H7 (cell line): ENCODE data around the gene CLIC6. TPM values are rescaled to one million over a fixed set of nuclear protein-coding genes. Genes with fewer than 3 reads are reported as not detected.

ENCODE experiments used
- DNase-seq: peaks from one replicate; pipeline ENCODE4 v3.0.0; 2012
- H3K27me3 ChIP-seq: 2 replicates; pipeline ENCODE4 v1.6.0; 2011; ENCODE audit warnings: mild to moderate bottlenecking, low read length; ENCODE audit not compliant: control insufficient read depth, insufficient read depth
- H3K36me3 ChIP-seq: replicated peaks from 2 replicates; pipeline ENCODE4 v1.5.1; 2011; ENCODE audit warnings: low read length; ENCODE audit not compliant: control insufficient read depth, insufficient read depth
- H3K4me3 ChIP-seq: 2 replicates; pipeline ENCODE4 v1.5.1; 2011; ENCODE audit warnings: low read depth, mild to moderate bottlenecking, control low read depth, low read length, moderate library complexity; ENCODE audit not compliant: insufficient read depth
- total RNA-seq: library from RNA; depleted of rRNA; stranded (reverse); fragments of >200 nt; shearing (Covaris generic); gene quantifications from 2 replicates; pipeline ENCODE4 v1.2.3, GENCODE V29; 2014; rRNA removed

The CLIC6 gene
- 0.59 and 0.78 TPM in 2 replicates for total RNA-seq

GRCh38 chr21:34668803-34669148 is at the start of gene CLIC6:
Gene CLIC6 (plus strand): TSS chr21:34668994. CDS start chr21:34669389, 395 bp downstream.
- peak; percentile 83 for DNase-seq

GRCh38 chr21:34619841-34620665 is 48.7 kb upstream of the CLIC6 start:
- no peak for DNase-seq
- Histone ChIP-seq H3K27me3 (peaks cover 1% of the 10 kb centered on the region; the same call in 1 of the 2 replicates), H3K36me3 (no peaks in the 10 kb centered on the region), H3K4me3 (no peak overlapping the region)

More at GRCh38 chr21:34668803-34669148, at the start of gene CLIC6:
- Histone ChIP-seq H3K4me3 (peak within 1 kb of the TSS; percentile 59), H3K36me3 (no peaks in the 10 kb centered on the region), H3K27me3 (peaks cover 51% of the 10 kb centered on the region)

GRCh38 chr21:34621434-34622350 is 47.1 kb upstream of the CLIC6 start:
- no peaks in the 10 kb centered on the region for H3K36me3 ChIP-seq
- DNase-seq = no peak
- no peak overlapping the region for H3K4me3 ChIP-seq
- peaks cover 1% of the 10 kb centered on the region; the same call in 1 of the 2 replicates for H3K27me3 ChIP-seq

GRCh38 chr21:34623516-34623915 is 45.3 kb upstream of the CLIC6 start:
- DNase-seq = no peak
- H3K36me3 ChIP-seq = no peaks in the 10 kb centered on the region
- H3K27me3 ChIP-seq = no peaks in the 10 kb centered on the region; the same call in 1 of the 2 replicates
- H3K4me3 ChIP-seq = no peak overlapping the region

- H3K36me3 ChIP-seq = no peaks in the 10 kb centered on the region
- H3K4me3 ChIP-seq = no peak overlapping the region
- DNase-seq = no peak
- H3K27me3 ChIP-seq = no peaks in the 10 kb centered on the region
Observed at GRCh38 chr21:34625030-34625593, 43.7 kb upstream of the CLIC6 start.

GRCh38 chr21:34626131-34626530 is 42.7 kb upstream of the CLIC6 start:
- Histone ChIP-seq H3K36me3 (no peaks in the 10 kb centered on the region), H3K4me3 (no peak overlapping the region), H3K27me3 (no peaks in the 10 kb centered on the region)
- DNase-seq = no peak

GRCh38 chr21:34630536-34631143 is 38.2 kb upstream of the CLIC6 start:
- H3K27me3 ChIP-seq = no peaks in the 10 kb centered on the region
- H3K4me3 ChIP-seq = no peak overlapping the region

GRCh38 chr21:34632498-34632897 is 36.3 kb upstream of the CLIC6 start:
- H3K4me3 ChIP-seq = no peak overlapping the region
- H3K36me3 ChIP-seq = no peaks in the 10 kb centered on the region
- H3K27me3 ChIP-seq = no peaks in the 10 kb centered on the region
- no peak for DNase-seq

More at GRCh38 chr21:34630536-34631143, 38.2 kb upstream of the CLIC6 start:
- H3K36me3 ChIP-seq = no peaks in the 10 kb centered on the region
- DNase-seq = peak; percentile 64

GRCh38 chr21:34635307-34635706 is 33.5 kb upstream of the CLIC6 start:
- Histone ChIP-seq H3K27me3 (no peaks in the 10 kb centered on the region), H3K4me3 (no peak overlapping the region), H3K36me3 (no peaks in the 10 kb centered on the region)
- DNase-seq = peak; percentile 54

GRCh38 chr21:34636961-34637360 is 31.8 kb upstream of the CLIC6 start:
- Histone ChIP-seq H3K36me3 (no peaks in the 10 kb centered on the region), H3K4me3 (no peak overlapping the region)
- DNase-seq = no peak

GRCh38 chr21:34639250-34639649 is 29.5 kb upstream of the CLIC6 start:
- Histone ChIP-seq H3K27me3 (no peaks in the 10 kb centered on the region), H3K36me3 (no peaks in the 10 kb centered on the region), H3K4me3 (no peak overlapping the region)
- no peak for DNase-seq

More at GRCh38 chr21:34636961-34637360, 31.8 kb upstream of the CLIC6 start:
- H3K27me3 ChIP-seq = no peaks in the 10 kb centered on the region

GRCh38 chr21:34639882-34640788 is 28.7 kb upstream of the CLIC6 start:
- no peaks in the 10 kb centered on the region for H3K36me3 ChIP-seq

GRCh38 chr21:34640858-34641257 is 27.9 kb upstream of the CLIC6 start:
- no peak for DNase-seq
- Histone ChIP-seq H3K4me3 (no peak overlapping the region), H3K27me3 (no peaks in the 10 kb centered on the region), H3K36me3 (no peaks in the 10 kb centered on the region)

More at GRCh38 chr21:34639882-34640788, 28.7 kb upstream of the CLIC6 start:
- DNase-seq = no peak
- Histone ChIP-seq H3K4me3 (no peak overlapping the region), H3K27me3 (no peaks in the 10 kb centered on the region)
